ENCODE data around the gene MAOB.
A peak's percentile ranks its signal among the peaks of the same experiment; 100 is the strongest.
"Not testable (repeated sequence)": the region's sequence is repeated elsewhere in the genome, so short reads cannot be mapped to it uniquely, and the experiment has no call there.

Gene MAOB

DNA sequence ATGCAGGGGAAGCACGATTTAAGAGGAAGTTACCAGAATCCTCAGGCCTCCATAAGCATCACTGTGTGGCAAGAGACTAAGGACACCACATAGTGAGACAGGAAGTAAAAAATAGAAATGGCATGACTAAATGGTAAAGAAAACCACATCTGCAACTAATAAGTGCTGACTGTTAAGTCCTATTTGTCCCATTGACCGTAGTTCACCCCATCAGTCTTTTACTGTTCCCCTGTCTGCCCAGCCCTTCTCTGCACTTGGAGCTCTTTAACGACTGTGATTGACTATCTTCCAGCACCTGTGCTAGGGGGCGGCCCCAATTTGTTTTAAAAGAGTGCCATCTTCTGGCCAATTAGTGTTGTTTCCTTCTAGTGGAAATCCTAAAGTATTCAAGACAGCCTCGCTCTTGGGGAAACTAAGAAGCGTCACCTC lies 132.0 kb downstream of the MAOB start:
- peak; percentile 70 to 79 for DNase-seq

DNA sequence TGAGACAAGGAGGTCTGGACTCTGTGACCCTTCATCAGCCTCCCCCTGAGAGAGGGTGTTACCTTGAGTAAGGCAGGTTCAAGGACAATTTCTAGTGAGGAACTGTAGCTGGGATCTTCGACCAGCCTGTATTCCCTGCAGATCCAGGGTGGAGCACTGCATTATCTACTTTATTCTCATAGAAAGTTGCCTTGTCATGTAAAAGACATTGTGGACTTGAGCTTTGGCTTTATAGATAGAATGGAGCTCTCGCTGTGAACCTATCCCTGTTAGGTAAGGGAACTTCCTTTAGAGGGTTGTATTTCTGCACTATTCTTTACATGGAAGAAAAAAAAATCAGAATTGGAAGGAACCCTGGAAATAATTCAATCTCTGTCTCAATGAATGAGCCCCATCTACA lies 134.8 kb downstream of the MAOB start:
- no peak for DNase-seq

DNA sequence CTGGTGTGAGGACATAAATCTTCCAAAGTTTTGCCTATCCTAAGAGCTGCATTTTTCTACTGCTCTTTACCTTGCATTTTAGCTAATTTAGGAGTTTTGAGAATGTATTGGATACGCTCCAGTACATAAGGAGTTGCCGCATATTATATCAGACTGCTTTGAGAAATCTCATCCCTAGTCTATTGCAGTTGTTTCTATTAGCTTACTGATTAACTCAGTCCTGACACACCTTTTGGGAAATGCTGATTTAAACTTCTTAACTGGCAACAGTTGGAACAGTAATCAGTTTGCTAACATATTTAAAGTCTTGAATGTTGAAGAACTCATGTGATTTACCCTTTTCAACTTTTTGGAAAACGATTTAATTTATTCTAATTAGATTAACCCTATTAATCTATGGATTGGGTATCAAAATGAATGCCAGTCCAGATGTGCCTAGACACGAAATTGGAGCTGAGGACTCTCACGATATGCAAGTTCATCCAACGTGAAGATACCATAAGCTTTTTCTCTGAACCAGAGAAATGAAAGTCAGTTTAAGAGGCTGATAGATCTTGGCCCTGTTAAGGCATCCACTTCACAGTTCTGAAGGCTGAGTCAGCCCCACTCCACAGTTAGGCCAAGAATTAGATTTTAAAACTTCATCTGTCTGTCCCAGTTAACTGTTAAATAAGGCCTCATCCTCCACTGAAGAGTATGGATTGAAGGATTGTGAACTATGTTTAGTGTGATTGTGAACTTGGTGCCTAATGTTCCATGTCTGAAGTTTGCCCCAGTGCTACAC lies 136.1 kb downstream of the MAOB start:
- no peak for DNase-seq

DNA sequence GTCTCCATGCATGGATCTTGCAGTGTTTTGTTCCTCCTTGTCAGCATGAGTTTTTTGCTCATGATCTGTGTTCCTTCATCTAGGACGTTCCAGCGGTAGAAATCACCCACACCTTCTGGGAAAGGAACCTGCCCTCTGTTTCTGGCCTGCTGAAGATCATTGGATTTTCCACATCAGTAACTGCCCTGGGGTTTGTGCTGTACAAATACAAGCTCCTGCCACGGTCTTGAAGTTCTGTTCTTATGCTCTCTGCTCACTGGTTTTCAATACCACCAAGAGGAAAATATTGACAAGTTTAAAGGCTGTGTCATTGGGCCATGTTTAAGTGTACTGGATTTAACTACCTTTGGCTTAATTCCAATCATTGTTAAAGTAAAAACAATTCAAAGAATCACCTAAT lies 138.0 kb downstream of the MAOB start:
- no peak for DNase-seq

DNA sequence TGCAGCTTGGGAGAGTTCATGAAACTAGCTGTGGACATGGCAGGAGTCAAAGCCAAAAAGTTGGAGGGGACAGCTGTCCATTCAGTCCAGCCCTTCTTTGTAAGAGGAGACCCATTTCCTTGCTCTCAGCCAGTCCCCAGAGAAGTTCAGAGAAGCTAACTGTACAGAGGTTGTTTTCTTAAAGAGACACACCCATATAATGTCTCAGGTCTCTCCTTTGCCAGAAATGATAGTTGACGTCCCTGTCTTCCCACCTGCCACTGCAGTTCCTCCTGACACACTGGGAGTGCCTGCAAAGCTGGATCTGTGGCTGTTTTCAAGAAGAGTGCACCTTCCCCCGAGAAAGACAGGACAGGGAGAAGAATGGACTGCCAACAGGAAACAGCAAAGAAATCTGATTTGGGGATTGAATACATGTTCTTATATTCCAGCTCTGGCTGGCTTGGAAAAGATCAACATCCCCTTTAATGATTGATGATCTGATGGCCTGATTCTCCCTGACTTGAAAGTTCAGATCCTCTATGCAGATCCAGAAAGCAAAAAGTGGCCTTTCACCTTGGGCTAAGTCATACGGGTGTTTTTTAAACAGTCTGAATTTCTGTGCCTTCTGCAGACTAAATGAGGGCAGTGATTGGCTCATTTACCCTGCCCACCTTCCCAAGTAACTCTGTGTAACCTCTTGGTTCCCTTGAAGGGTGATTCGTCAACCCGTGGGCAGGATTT lies 139.0 kb downstream of the MAOB start:
- DNase-seq: no peak

DNA sequence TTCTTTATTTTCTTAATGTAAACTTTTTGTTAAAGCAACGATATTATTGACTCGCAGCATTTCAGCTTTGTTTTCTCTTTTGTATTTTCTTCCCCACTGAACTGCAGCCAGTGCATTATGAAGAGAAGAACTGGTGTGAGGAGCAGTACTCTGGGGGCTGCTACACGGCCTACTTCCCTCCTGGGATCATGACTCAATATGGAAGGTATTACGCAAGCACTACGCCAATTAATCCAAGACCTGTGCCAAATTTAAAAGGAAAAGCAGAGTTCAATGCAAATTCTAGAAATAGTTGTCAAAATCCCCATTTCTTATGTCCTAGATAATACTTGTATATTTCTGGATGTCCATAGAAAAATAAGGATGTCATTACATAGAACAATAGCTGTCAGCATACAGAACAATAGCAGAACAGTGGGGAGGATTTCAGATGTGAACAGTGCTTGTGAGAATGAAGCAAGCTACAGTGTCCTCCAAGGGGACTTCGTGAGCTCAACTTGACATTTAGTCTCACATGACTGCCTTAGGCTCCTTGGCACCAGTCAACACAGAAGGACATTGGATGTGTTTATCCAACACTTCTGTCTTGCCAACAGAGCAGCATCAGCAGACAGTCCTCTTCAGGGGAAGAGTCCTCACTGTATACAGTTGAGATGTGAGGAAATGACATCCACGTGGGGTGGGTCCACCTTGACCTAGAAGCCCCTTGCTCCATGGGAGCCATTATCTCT lies 140.2 kb downstream of the MAOB start:
- DNase-seq: no peak

DNA sequence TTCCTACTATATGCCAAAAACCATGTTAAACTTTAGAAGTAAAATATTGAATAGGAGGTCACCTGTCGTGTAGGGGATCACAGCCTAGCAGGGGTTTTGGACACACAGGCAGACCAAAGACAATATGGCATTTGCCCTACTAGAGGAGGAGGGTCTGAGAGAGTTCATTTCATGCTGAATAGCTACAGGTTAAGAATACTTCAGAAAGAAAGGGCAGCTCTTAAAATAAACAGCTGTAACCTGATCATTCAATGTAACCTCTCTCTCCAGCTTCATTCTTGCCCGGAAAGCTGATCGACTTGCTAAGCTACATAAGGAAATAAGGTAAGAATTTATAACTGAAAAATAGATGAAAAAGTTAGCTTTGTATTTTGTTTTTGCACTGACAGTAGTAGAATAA lies 146.3 kb downstream of the MAOB start:
- DNase-seq: no peak

DNA sequence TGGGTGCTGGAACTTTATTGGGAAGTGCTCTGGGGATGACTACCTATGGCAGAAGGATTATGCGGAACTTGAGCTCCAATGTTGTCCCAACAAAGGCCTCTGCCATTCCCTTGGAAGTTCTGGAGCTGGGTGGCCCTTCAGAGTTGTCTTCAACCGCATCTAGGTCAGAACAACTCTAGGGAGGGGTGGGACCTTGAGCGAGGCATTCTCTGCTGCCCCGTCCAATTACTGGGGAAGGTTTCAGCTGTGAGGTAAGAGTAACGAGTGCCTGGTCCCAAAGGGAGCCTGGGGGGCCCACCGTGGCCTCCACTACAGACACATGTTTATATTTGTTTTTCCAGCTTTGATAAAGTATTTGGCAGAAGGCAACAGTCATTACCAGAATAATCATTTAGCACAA lies 146.7 kb downstream of the MAOB start:
- no peak for DNase-seq

DNA sequence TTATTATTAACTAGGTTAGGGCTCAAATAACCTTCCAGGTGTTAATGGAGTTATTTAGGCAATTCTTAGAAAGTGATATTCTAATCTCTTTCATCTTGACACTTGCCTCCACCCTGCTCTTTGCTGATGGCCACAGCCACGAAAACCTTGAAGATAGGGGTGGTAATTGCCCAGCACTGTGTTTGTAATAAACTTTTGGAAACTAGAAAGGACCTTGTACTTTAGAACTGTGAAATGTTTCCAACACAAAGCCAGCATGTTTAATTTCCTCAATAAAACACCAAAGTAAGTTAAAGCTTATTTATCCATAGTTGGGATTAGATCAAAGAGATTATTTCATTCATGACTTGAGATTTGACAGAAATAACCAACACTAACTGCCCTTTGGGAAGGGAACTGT lies 147.8 kb downstream of the MAOB start:
- DNase-seq: no peak

DNA sequence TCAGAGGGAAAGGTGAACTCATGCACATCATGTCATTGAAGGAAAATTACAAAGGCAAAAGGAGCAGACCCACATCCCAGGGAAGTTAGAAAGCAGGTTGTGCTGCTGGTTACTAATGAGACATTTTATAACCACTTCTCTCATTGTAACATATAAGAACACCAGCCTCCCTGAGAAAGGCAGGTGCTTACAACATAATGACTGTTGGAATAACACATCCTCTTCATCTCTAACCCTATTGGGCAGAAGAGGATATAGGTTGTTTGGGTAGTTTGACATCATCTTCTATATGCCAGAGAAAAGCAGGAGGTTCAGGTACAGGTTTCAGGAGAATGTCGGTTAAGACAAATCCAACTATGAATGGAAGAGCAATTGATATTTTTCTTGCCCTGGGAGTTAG lies 148.6 kb downstream of the MAOB start:
- no peak for DNase-seq

DNA sequence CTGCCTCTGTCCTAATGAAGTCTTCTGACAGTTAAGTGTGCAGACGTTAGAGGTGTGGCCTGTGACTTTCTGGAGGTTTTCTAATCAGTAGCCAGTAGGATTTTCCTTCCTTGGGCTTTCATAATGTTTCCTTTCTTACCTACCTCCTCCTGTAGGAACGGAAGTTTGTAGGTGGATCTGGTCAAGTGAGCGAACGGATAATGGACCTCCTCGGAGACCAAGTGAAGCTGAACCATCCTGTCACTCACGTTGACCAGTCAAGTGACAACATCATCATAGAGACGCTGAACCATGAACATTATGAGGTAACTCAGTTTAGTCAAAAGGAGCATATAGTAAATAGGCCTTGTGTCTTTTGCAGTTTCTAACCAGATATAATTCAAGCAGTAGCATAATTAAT lies 151.2 kb downstream of the MAOB start:
- no peak for DNase-seq

DNA sequence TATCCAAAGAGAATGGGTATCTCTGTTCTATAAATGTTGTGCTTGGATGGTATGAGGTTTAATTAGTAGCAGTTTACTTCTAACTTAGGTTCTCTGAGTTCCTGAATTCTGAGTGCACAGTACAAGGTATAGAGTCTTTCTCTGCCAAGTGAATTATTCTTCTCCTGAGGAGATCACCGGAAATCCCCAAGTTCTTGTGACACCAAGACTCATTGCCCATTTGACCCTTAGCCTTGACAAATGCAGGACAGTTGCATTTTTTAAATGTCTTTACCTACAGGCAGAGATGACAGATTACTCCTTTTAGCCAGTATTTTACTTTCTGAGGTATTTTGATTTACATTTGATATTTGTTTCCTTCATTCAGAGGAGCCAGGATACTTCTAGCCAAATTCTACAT lies 153.3 kb downstream of the MAOB start:
- DNase-seq: no peak

DNA sequence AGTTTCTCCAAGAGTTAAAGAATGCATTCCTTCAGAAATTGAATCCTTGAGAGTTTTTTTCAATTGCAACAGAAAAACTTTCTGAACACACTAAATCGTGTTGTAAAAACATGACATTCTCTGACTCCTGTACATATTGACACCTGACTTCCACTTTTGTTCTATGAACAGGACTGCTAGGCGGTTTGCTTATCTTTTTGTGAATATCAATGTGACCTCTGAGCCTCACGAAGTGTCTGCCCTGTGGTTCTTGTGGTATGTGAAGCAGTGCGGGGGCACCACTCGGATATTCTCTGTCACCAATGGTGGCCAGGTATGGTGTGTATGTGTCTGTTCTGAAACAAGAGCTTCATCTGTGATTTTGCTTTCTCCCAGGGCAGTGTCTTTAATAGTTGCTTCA lies 154.2 kb downstream of the MAOB start:
- DNase-seq: no peak

DNA sequence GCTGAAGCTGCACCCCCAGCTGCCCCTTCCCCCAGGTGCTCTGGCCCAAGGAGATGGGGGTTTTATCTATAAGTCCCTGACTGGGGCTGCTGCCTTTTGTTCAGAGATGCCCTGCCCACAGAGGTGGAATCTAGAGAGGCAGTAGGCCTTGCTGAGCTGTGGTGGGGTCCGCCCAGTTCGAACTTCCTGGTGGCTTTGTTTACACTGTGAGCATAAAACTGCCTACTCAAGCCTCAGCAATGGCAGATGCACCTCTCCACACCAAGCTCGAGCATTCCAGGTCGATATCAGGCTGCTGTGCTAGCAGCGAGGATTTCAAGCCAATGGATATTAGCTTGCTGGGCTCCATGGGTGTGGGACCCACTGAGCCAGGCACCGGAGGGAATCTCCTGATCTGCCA lies 155.0 kb downstream of the MAOB start:
- DNase-seq: not testable (repeated sequence)

DNA sequence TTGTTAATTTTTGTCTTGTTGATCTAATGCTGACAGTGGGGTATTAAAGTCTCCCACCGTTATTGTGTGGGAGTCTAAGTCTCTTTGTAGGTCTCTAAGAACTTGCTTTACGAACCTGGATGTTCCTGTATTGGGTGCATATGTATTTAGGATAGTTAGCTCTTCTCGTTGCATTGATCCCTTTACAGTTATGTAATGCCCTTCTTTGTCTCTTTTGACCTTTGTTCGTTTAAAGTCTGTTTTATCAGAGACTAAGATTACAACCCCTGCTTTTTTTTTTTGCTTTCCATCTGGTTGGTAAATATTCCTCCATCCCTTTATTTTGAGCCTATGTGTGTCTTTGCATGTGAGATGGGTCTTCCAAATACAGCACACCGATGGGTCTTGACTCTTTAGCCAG lies 157.0 kb downstream of the MAOB start:
- DNase-seq: not testable (repeated sequence)

DNA sequence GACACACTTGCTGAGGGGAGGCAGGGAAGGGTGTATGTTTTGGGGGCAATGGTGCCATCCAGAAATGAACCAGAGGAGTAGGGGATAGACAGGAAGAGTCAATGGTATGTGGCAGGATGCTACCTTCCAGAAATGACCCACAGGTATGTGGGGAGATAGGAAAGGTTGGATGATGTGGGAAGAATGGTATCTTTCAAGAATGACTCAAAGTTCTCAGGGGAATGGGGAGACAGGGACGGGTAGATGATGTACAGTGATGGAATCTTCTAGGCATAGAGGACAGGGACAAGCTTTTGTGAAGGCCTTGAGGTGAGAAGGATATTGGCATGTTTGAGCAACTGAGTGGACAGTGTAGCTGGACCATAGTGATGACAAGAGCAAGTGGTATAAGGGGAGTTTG lies 161.3 kb downstream of the MAOB start:
- DNase-seq: no peak

DNA sequence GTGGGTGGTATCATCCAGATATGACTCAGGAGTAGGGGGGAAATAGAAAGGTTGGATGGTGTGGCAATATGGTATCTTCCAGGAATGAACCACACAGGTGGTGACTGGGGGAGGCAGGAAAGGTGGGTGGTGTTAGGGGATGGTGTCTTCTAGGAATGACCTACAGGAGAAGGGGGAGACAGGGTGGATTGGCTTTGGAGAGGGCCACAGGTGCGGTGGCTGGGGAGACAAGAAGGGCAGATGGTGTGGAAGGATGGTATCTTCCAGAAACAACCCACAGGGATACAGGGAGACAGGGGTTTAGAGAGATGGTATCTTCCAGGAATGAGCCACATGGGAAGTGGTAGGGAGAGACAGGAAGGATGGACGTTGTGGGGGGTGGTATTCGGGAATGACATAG lies 162.2 kb downstream of the MAOB start:
- DNase-seq: no peak

DNA sequence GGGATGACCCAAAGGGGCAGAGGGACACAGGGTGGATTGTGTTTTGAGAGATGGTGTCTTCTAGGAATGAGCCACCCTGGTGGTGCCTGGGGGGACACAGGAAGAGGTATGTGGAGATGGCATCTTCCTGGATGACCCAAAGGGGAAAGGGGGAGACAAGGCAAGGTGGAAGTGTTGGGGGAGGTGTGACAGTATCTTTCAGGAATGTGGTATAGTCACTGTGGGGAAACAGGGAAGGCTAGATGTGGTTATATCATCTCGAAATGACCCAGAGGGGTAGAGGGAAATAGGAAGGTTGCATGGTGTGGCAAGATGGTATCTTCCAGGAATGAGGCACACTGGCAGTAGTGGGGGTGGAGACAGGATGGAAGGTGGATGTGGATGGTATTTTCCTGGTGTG lies 163.3 kb downstream of the MAOB start:
- no peak for DNase-seq

DNA sequence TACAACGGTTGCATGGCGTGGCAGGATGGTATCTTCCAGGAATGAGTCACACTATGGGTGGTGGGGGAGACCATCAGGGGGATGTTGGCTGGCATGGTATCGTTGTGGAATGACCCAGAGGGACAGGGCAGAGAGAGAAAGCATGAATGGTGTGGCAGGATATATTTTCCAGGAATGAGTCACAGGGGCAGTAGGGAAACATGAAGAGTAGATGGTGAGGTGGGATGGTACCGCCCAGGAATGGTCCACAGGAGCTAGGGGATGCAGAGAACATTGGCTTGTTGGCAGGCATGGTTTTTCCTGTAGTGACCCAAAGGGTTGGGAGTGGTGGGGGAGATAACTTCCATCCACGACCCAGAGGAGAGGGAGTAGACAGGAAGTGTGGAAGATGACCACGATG lies 163.7 kb downstream of the MAOB start:
- DNase-seq: no peak

DNA sequence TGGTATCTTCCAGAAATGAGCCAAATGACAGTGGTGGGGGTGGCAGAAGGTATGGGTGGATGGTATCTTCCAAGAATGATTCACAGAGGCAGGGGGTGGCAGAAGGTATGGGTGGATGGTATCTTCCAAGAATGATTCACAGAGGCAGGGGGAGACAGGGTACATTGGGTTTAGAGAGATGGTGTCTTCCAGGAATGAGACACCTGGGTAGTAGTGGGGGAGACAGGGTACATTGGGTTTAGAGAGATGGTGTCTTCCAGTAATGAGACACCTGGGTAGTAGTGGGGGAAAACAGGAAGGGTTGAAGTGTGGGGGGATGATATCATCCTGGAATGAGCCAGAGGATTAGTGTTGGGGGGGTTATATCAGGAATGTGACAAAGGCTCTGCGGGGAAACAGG lies 164.2 kb downstream of the MAOB start:
- no peak for DNase-seq

DNA sequence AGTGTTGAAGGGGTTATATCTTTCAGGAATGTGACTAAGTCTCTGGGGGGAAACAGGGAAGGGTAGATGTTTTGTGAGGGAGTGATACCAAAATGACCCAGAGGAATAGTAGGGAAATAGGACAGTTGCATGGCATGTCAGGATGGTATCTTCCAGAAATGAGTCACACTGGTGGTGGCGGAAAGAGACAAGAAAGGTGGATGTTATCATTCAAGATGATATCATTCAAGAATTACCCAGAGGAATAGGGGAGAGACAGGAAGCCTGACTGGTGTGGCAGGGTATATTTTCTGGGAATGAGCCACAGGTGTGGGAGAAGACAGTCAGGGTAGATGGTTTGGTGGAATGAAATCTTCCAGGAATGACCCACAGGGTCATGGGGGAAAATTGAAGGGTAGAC lies 165.1 kb downstream of the MAOB start:
- DNase-seq: no peak

DNA sequence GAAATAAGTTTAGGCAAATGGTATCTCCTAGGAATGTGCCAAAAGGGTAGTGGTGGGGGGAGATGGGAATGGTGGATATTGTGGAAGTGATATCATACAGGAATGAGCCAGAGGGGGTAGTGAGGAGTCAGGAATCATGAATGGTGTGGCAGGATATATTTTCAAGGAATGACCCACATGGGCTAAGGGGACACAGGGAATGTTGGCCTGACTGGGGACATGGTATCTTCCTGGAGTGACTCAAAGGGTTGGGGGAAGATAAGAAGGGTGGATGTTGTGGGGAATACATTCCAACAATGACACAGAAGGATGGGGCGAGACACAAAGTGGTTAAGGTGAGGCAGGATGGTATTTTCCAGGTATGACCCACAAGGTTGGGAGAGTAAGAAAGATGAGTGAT lies 165.6 kb downstream of the MAOB start:
- no peak for DNase-seq

All from NCI-H2081 (cell line).